HEK293 (cell line): ENCODE data around the gene ECD.

Experiments used
- CTCF ChIA-PET: fragments of 350-600 bp; formaldehyde crosslinking; extraction: SDS; loops from one replicate; lab custom pipeline; 2021; ENCODE audit warnings: antibody characterized with exemption; lab: Yijun Ruan, JAX
- POLR2A ChIA-PET: fragments of 300-600 bp; formaldehyde crosslinking; extraction: SDS; loops from one replicate; lab custom pipeline; 2020; ENCODE audit warnings: antibody characterized with exemption, inconsistent platforms; lab: Yijun Ruan, JAX
- H3K27ac ChIP-seq: fragments of 200-500 bp; sonication (Bioruptor generic); 2 replicates; pipeline ENCODE4 v1.5.1; 2014; ENCODE audit warnings: low read depth, low read length, control low read depth, inconsistent platforms; ENCODE audit errors: extremely low read depth
- H3K36me3 ChIP-seq, 2 experiments: fragments of 200-500 bp in 1 of 2; sonication (Bioruptor generic) in 1 of 2; 1 replicate in 1 of 2; 2 replicates in 1 of 2; pipeline ENCODE4 v1.5.1; 2014 to 2017; ENCODE audit warnings: inconsistent platforms in 2 of 2, low read length in 2 of 2; ENCODE audit not compliant: control insufficient read depth in 2 of 2, insufficient read depth in 1 of 2
- H3K4me1 ChIP-seq: fragments of 200-500 bp; sonication (Bioruptor generic); 2 replicates; pipeline ENCODE4 v1.5.1; 2014; ENCODE audit warnings: mild to moderate bottlenecking, low read length, inconsistent platforms; ENCODE audit not compliant: control insufficient read depth, insufficient read depth
- H3K4me3 ChIP-seq: 2 replicates; pipeline ENCODE4 v1.5.1; 2011; ENCODE audit warnings: low read depth, mild to moderate bottlenecking, control low read depth, low read length, moderate library complexity
- H3K9me3 ChIP-seq: fragments of 200-500 bp; sonication (Bioruptor generic); 2 replicates; pipeline ENCODE4 v1.5.1; 2014; ENCODE audit warnings: low read depth, low read length, inconsistent platforms; ENCODE audit not compliant: control insufficient read depth, insufficient read depth
- GFI1B ChIP-seq: fragments of 450-650 bp; formaldehyde crosslinking; IDR thresholded peaks from 2 replicates; pipeline ENCODE4 v1.5.1; 2016; ENCODE audit warnings: missing biosample characterization, missing genetic modification characterization
- HIC1 ChIP-seq: fragments of 450-650 bp; formaldehyde crosslinking; IDR thresholded peaks from 2 replicates; pipeline ENCODE4 v1.5.1; 2016; ENCODE audit warnings: missing biosample characterization, missing genetic modification characterization
- KLF16 ChIP-seq: fragments of 450-650 bp; formaldehyde crosslinking; IDR thresholded peaks from 2 replicates; pipeline ENCODE4 v1.5.1; 2017; ENCODE audit warnings: missing biosample characterization, missing genetic modification characterization
- MYNN ChIP-seq: fragments of 450-650 bp; formaldehyde crosslinking; IDR thresholded peaks from 2 replicates; pipeline ENCODE4 v1.5.1; 2016; ENCODE audit warnings: missing biosample characterization, missing genetic modification characterization, borderline replicate concordance
- SP7 ChIP-seq: fragments of 450-650 bp; formaldehyde crosslinking; IDR thresholded peaks from 2 replicates; pipeline ENCODE4 v1.5.1; 2016; ENCODE audit warnings: missing biosample characterization, missing genetic modification characterization
- YY1 ChIP-seq: fragments of 450-650 bp; formaldehyde crosslinking; IDR thresholded peaks from 2 replicates; pipeline ENCODE4 v1.5.1; 2018; ENCODE audit warnings: missing biosample characterization, missing genetic modification characterization
- YY2 ChIP-seq: fragments of 450-650 bp; formaldehyde crosslinking; IDR thresholded peaks from 2 replicates; pipeline ENCODE4 v1.5.1; 2016; ENCODE audit warnings: missing biosample characterization, missing genetic modification characterization
- ZBTB10 ChIP-seq: fragments of 450-650 bp; formaldehyde crosslinking; IDR thresholded peaks from 2 replicates; pipeline ENCODE4 v1.5.1; 2016; ENCODE audit warnings: missing biosample characterization, missing genetic modification characterization
- ZBTB6 ChIP-seq: fragments of 450-650 bp; formaldehyde crosslinking; IDR thresholded peaks from 2 replicates; pipeline ENCODE4 v1.5.1; 2017; ENCODE audit warnings: missing biosample characterization, missing genetic modification characterization
- ZFHX2 ChIP-seq: fragments of 450-650 bp; formaldehyde crosslinking; conservative IDR thresholded peaks from 2 replicates; pipeline ENCODE4 v1.5.1; 2016; ENCODE audit warnings: missing biosample characterization, missing genetic modification characterization
- ZFP37 ChIP-seq: fragments of 450-650 bp; formaldehyde crosslinking; IDR thresholded peaks from 2 replicates; pipeline ENCODE4 v1.5.1; 2016; ENCODE audit warnings: missing biosample characterization, missing genetic modification characterization
- ZNF16 ChIP-seq: fragments of 450-650 bp; formaldehyde crosslinking; IDR thresholded peaks from 2 replicates; pipeline ENCODE4 v1.5.1; 2016; ENCODE audit warnings: low read depth, missing biosample characterization, missing genetic modification characterization
- ZNF175 ChIP-seq: fragments of 450-650 bp; formaldehyde crosslinking; IDR thresholded peaks from 2 replicates; pipeline ENCODE4 v1.5.1; 2016; ENCODE audit warnings: missing biosample characterization, missing genetic modification characterization
- ZNF2 ChIP-seq: fragments of 450-650 bp; formaldehyde crosslinking; IDR thresholded peaks from 2 replicates; pipeline ENCODE4 v1.5.1; 2016; ENCODE audit warnings: missing biosample characterization, missing genetic modification characterization
- ZNF248 ChIP-seq: fragments of 450-650 bp; formaldehyde crosslinking; IDR thresholded peaks from 2 replicates; pipeline ENCODE4 v1.5.1; 2017; ENCODE audit warnings: missing biosample characterization, missing genetic modification characterization
- ZNF266 ChIP-seq: fragments of 450-650 bp; formaldehyde crosslinking; IDR thresholded peaks from 2 replicates; pipeline ENCODE4 v1.5.1; 2016; ENCODE audit warnings: missing biosample characterization, missing genetic modification characterization, low read depth
- ZNF350 ChIP-seq: fragments of 450-650 bp; formaldehyde crosslinking; IDR thresholded peaks from 2 replicates; pipeline ENCODE4 v1.5.0; 2017; ENCODE audit warnings: missing biosample characterization, mild to moderate bottlenecking, missing genetic modification characterization
- ZNF433 ChIP-seq: fragments of 450-650 bp; formaldehyde crosslinking; IDR thresholded peaks from 2 replicates; pipeline ENCODE4 v1.5.1; 2016; ENCODE audit warnings: missing biosample characterization, missing genetic modification characterization, low read depth
- TF ChIP-seq, protein P1 (sequence below): fragments of 450-650 bp; formaldehyde crosslinking; IDR thresholded peaks from 2 replicates; pipeline ENCODE4 v1.5.1; 2016; ENCODE audit warnings: missing biosample characterization, missing genetic modification characterization
- TF ChIP-seq, protein P2 (sequence below): fragments of 450-650 bp; formaldehyde crosslinking; conservative IDR thresholded peaks from 2 replicates; pipeline ENCODE4 v1.5.1; 2016; ENCODE audit warnings: low read depth, missing biosample characterization, missing genetic modification characterization

Gene ECD

GRCh38 chr10:73174148-73174925, 6.5 kb upstream of the ECD start:
- peaks cover 10 to 34% of the 10 kb centered on the region in 2 experiments for H3K36me3 ChIP-seq
- H3K4me3 ChIP-seq: no peak overlapping the region
- H3K27ac ChIP-seq: no peak overlapping the region
- no peak for TF ChIP-seq GFI1B (tag by site-specific recombination)
- TF ChIP-seq SP7: no peak
- POLR2A ChIA-PET: interaction anchor here (1.1 kb wide), 1 partner anchor 73 kb away, joined by 4 read pairs; the partner anchor contains the start of gene DNAJC9
- H3K4me1 ChIP-seq: no peaks in the 10 kb centered on the region
- CTCF ChIA-PET: no interaction called here
- H3K9me3 ChIP-seq: no peaks in the 10 kb centered on the region

- Histone ChIP-seq H3K4me3 (no peak overlapping the region), H3K36me3 (peaks cover 3 to 23% of the 10 kb centered on the region in 2 experiments; a peak in 2 of 3 replicates)
- CTCF ChIA-PET: interaction anchor here (0.6 to 1.2 kb wide), 2 partner anchors 46 to 450 kb away, joined by 3 to 5 read pairs; no protein-coding TSS in a partner anchor
- TF ChIP-seq ZNF248 (tag by site-specific recombination): no peak
- no peak for TF ChIP-seq ZFP37
- TF ChIP-seq HIC1 (tag by site-specific recombination): no peak
- TF ChIP-seq ZFHX2 (tag by site-specific recombination): no peak
- no peak for TF ChIP-seq YY1 (tag by site-specific recombination)
- no peak for TF ChIP-seq ZNF2 (tag by site-specific recombination)
- no peak for TF ChIP-seq ZNF175 (tag by site-specific recombination)
- TF ChIP-seq, protein P1, sequence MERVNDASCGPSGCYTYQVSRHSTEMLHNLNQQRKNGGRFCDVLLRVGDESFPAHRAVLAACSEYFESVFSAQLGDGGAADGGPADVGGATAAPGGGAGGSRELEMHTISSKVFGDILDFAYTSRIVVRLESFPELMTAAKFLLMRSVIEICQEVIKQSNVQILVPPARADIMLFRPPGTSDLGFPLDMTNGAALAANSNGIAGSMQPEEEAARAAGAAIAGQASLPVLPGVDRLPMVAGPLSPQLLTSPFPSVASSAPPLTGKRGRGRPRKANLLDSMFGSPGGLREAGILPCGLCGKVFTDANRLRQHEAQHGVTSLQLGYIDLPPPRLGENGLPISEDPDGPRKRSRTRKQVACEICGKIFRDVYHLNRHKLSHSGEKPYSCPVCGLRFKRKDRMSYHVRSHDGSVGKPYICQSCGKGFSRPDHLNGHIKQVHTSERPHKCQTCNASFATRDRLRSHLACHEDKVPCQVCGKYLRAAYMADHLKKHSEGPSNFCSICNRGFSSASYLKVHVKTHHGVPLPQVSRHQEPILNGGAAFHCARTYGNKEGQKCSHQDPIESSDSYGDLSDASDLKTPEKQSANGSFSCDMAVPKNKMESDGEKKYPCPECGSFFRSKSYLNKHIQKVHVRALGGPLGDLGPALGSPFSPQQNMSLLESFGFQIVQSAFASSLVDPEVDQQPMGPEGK (tag by site-specific recombination): no peak
- TF ChIP-seq ZNF266 (tag by site-specific recombination): no peak
- TF ChIP-seq ZNF350 (tag by site-specific recombination): no peak
- TF ChIP-seq KLF16 (tag by site-specific recombination): no peak
- no peak for TF ChIP-seq ZBTB10 (tag by site-specific recombination)
- TF ChIP-seq ZBTB6 (tag by site-specific recombination): no peak
- no peak for TF ChIP-seq ZNF433 (tag by site-specific recombination)
- no peak for TF ChIP-seq MYNN
- no peak for TF ChIP-seq YY2 (tag by site-specific recombination)
- TF ChIP-seq, protein P2, sequence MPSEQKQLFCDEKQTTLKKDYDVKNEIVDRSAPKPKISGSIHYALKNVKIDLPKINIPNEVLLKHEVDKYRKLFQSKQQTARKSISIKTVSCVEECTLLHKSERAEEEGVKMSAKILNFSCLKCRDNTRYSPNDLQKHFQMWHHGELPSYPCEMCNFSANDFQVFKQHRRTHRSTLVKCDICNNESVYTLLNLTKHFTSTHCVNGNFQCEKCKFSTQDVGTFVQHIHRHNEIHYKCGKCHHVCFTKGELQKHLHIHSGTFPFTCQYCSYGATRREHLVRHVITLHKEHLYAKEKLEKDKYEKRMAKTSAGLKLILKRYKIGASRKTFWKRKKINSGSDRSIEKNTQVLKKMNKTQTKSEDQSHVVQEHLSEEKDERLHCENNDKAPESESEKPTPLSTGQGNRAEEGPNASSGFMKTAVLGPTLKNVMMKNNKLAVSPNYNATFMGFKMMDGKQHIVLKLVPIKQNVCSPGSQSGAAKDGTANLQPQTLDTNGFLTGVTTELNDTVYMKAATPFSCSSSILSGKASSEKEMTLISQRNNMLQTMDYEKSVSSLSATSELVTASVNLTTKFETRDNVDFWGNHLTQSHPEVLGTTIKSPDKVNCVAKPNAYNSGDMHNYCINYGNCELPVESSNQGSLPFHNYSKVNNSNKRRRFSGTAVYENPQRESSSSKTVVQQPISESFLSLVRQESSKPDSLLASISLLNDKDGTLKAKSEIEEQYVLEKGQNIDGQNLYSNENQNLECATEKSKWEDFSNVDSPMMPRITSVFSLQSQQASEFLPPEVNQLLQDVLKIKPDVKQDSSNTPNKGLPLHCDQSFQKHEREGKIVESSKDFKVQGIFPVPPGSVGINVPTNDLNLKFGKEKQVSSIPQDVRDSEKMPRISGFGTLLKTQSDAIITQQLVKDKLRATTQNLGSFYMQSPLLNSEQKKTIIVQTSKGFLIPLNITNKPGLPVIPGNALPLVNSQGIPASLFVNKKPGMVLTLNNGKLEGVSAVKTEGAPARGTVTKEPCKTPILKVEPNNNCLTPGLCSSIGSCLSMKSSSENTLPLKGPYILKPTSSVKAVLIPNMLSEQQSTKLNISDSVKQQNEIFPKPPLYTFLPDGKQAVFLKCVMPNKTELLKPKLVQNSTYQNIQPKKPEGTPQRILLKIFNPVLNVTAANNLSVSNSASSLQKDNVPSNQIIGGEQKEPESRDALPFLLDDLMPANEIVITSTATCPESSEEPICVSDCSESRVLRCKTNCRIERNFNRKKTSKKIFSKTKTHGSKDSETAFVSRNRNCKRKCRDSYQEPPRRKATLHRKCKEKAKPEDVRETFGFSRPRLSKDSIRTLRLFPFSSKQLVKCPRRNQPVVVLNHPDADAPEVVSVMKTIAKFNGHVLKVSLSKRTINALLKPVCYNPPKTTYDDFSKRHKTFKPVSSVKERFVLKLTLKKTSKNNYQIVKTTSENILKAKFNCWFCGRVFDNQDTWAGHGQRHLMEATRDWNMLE (tag by site-specific recombination): no peak
- TF ChIP-seq ZNF16: no peak
- TF ChIP-seq, all 188 proteins: peak for 0
- Histone ChIP-seq H3K27ac (no peak overlapping the region), H3K4me1 (no peaks in the 10 kb centered on the region), H3K9me3 (no peaks in the 10 kb centered on the region)
- POLR2A ChIA-PET: no interaction called here
Measured at GRCh38 chr10:73172867-73173266, 5.1 kb upstream of the ECD start.
